Kidney (tissue), 14 donors: ENCODE measurements around the gene ABCG2. TPM values are rescaled to one million over a fixed set of nuclear protein-coding genes. Genes with fewer than 3 reads are reported as not detected.

Experiments
- DNase-seq, 5 donors: peaks; one replicate each; pipeline ENCODE4 v3.0.0-alpha.2; 2013 to 2020
- FAIRE-seq: peaks from 2 replicates; lab custom pipeline; 2012; peaks lifted over from hg19 to GRCh38; lab: Jason Lieb, UNC
- H3K27ac ChIP-seq, 2 donors: one replicate each; pipeline ENCODE4 v1.7.0; 2013; ENCODE audit warnings: low read depth in 2 of 2, low read length in 2 of 2, inconsistent platforms in 1 of 2
- H3K27me3 ChIP-seq: one replicate; pipeline ENCODE4 v1.7.1; 2013; ENCODE audit warnings: low read length, inconsistent platforms; ENCODE audit not compliant: control insufficient read depth, insufficient read depth
- H3K36me3 ChIP-seq, 3 donors: one replicate each; pipeline versions ENCODE4 v1.7.0 to v1.7.1; 2013; ENCODE audit warnings: low read length in 3 of 3, control low read depth in 1 of 3, inconsistent platforms in 1 of 3; ENCODE audit not compliant: insufficient read depth in 3 of 3, control insufficient read depth in 2 of 3
- H3K4me1 ChIP-seq, 3 donors: one replicate each; pipeline versions ENCODE4 v1.7.0 to v1.7.1; 2013; ENCODE audit warnings: low read length in 3 of 3, inconsistent platforms in 1 of 3, low read depth in 1 of 3; ENCODE audit not compliant: control insufficient read depth in 2 of 3, insufficient read depth in 2 of 3
- H3K4me3 ChIP-seq, 3 donors: one replicate each; pipeline versions ENCODE4 v1.7.0 to v1.8.1; 2013; ENCODE audit warnings: low read length in 3 of 3, control low read depth in 1 of 3, inconsistent platforms in 1 of 3
- H3K9ac ChIP-seq, 3 donors: one replicate each; pipeline versions ENCODE4 v1.7.0 to v1.7.1; 2013; ENCODE audit warnings: low read length in 3 of 3, control low read depth in 1 of 3, inconsistent platforms in 1 of 3
- H3K9me3 ChIP-seq, 3 donors: one replicate each; pipeline versions ENCODE4 v1.7.0 to v1.7.1; 2013; ENCODE audit warnings: low read length in 3 of 3, control low read depth in 1 of 3, inconsistent platforms in 1 of 3; ENCODE audit not compliant: control insufficient read depth in 2 of 3, insufficient read depth in 1 of 3
- CTCF ChIP-seq: IDR thresholded peaks from 3 replicates; pipeline ENCODE4 v1.5.1; 2012; ENCODE audit warnings: mild to moderate bottlenecking, moderate library complexity, borderline replicate concordance; ENCODE audit not compliant: insufficient read depth; ENCODE audit errors: extremely low read depth
- intact Hi-C: fragments of 100-400 bp; cut with DNase I; formaldehyde crosslinking; loops from one replicate; pipeline ENCODE4 v1.11.1; 2022
- polyA plus RNA-seq: library from polyadenylated mRNA; stranded (reverse); fragments of 350-450 nt; fragmentation: Illumina TruSeq; extraction: RNeasy Lipid Tissue Mini Kit (QIAGEN cat#74804); gene quantifications from one replicate; pipeline ENCODE4 v1.2.3, GENCODE V29; 2014; ENCODE audit warnings: low read depth, low replicate concordance; ENCODE audit not compliant: insufficient read depth
- total RNA-seq: library from RNA; stranded (reverse); fragmentation: NEBNext Ultra II Directional; extraction: Animal tissue kit (Norgen Biotek cat#: 25700); gene quantifications from one replicate; pipeline ENCODE4 v1.2.1, GENCODE V29; 2021
- donor health status: control.
- donor health status: control.
- donor health status: control.
- donor health status: control.
- donor health status: control.
- donor health status: DM: yes; HTN: yes; CAD: no.
- donor health status: Normal renal cell carcinoma (clear cell type).

The ABCG2 gene
- total and polyA plus RNA-seq, 2 donors from 2014 or later, result 1.5 to 4.7 TPM

GRCh38 chr4:88093874-88094273 is 64.6 kb downstream of the ABCG2 start:
- no peak for DNase-seq
- H3K27me3 ChIP-seq, result no peaks in the 10 kb centered on the region
- H3K4me3 ChIP-seq, result no peak overlapping the region
- no peak for FAIRE-seq
- TF ChIP-seq CTCF, result no peak
- intact Hi-C loops, result no loop called here
- H3K36me3 ChIP-seq, result no peaks in the 10 kb centered on the region
- H3K4me1 ChIP-seq, result no peaks in the 10 kb centered on the region
- no peaks in the 10 kb centered on the region for H3K9me3 ChIP-seq
- H3K27ac ChIP-seq, result no peak overlapping the region
- H3K9ac ChIP-seq, result no peak overlapping the region

GRCh38 chr4:88091378-88091777 is 67.1 kb downstream of the ABCG2 start:
- Histone ChIP-seq H3K4me1 (no peaks in the 10 kb centered on the region), H3K27me3 (no peaks in the 10 kb centered on the region), H3K27ac (no peak overlapping the region), H3K9me3 (no peaks in the 10 kb centered on the region), H3K9ac (no peak overlapping the region), H3K4me3 (no peak overlapping the region), H3K36me3 (no peaks in the 10 kb centered on the region)
- no peak for FAIRE-seq
- TF ChIP-seq CTCF, result no peak
- no peak for DNase-seq
- intact Hi-C loops, result no loop called here

GRCh38 chr4:88090898-88091297 is 67.5 kb downstream of the ABCG2 start:
- H3K27me3 ChIP-seq, result no peaks in the 10 kb centered on the region
- FAIRE-seq (no peak), DNase-seq (no peak)
- H3K36me3 ChIP-seq, result no peaks in the 10 kb centered on the region
- H3K4me3 ChIP-seq, result no peak overlapping the region
- no peak overlapping the region for H3K9ac ChIP-seq
- H3K27ac ChIP-seq, result no peak overlapping the region
- intact Hi-C loops, result no loop called here
- no peaks in the 10 kb centered on the region for H3K4me1 ChIP-seq
- no peaks in the 10 kb centered on the region for H3K9me3 ChIP-seq
- no peak for TF ChIP-seq CTCF

GRCh38 chr4:88087004-88087403 is 71.4 kb downstream of the ABCG2 start:
- no peak for TF ChIP-seq CTCF
- H3K9ac ChIP-seq, result no peak overlapping the region
- intact Hi-C loops, result no loop called here

More at GRCh38 chr4:88087004-88087403, 71.4 kb downstream of the ABCG2 start:
- Histone ChIP-seq H3K4me1 (no peaks in the 10 kb centered on the region), H3K36me3 (no peaks in the 10 kb centered on the region), H3K27me3 (no peaks in the 10 kb centered on the region), H3K4me3 (no peak overlapping the region), H3K27ac (no peak overlapping the region), H3K9me3 (peaks cover 0 to 9% (median 0%) of the 10 kb centered on the region in 3 donors)
- FAIRE-seq (no peak), DNase-seq (no peak)
